GM19240 (cell line): Measurements from ENCODE around the gene CHSY1.
"Not testable (repeated sequence)": the region's sequence is repeated elsewhere in the genome, so short reads cannot be mapped to it uniquely, and the experiment has no call there.

Experiments
- DNase-seq: peaks from one replicate; pipeline ENCODE4 v3.0.0; 2011; ENCODE audit warnings: low spot score; ENCODE audit not compliant: insufficient read length

CHSY1 gene, protein sequence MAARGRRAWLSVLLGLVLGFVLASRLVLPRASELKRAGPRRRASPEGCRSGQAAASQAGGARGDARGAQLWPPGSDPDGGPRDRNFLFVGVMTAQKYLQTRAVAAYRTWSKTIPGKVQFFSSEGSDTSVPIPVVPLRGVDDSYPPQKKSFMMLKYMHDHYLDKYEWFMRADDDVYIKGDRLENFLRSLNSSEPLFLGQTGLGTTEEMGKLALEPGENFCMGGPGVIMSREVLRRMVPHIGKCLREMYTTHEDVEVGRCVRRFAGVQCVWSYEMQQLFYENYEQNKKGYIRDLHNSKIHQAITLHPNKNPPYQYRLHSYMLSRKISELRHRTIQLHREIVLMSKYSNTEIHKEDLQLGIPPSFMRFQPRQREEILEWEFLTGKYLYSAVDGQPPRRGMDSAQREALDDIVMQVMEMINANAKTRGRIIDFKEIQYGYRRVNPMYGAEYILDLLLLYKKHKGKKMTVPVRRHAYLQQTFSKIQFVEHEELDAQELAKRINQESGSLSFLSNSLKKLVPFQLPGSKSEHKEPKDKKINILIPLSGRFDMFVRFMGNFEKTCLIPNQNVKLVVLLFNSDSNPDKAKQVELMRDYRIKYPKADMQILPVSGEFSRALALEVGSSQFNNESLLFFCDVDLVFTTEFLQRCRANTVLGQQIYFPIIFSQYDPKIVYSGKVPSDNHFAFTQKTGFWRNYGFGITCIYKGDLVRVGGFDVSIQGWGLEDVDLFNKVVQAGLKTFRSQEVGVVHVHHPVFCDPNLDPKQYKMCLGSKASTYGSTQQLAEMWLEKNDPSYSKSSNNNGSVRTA

DNA sequence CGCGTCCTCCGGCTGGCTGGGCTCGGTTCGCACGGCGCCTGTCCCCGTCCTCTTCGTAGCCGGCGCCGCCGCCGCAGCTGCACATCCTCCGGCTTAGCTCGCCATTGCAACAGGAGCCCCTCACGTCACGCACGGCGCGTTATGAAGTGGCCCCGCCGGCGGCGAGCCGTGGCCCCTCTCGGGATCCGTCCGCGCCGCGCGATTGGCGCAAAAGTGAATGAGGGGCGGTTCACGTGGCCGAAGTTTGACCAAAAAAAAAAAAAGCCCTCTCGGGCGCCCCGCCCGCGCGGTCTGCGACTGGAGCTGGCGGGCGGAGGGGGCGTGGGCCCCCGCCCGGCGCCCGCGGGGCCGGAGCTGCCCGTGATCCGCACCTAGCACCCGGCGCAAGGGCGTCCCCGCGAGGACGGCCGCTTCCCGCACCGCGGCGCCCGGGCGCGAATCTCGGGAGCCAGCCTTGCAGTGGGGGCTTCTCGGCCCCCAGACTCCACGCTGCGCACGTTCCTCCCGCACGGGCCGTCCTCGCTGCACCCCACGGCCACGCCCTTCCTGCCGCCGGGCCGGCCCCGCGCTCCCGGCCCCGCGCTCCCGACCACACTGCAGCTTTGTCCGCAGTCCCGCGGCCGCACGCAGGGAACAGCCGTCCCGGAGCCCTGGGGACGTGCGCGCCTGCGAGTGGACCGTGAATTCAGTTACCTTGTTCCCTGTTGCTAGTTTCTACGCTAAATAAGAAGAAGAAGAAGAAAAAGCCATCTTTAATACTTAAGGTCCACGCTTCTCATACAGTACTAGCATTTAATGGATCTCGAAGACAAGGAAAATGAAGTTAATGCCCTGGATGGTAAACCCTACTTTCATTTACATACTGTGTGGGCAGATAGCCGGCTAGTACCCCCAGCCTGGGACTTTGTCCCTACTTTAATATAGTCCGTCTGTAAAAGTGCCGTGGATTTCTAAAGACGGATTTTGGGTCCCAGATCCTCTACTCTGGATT, at the start of gene CHSY1:
Gene CHSY1, minus strand, starts transcription at position 219 of the 991 bp plus-strand sequence. CDS start 592 bp downstream, outside the sequence.
- DNase-seq: peak; percentile 78

DNA sequence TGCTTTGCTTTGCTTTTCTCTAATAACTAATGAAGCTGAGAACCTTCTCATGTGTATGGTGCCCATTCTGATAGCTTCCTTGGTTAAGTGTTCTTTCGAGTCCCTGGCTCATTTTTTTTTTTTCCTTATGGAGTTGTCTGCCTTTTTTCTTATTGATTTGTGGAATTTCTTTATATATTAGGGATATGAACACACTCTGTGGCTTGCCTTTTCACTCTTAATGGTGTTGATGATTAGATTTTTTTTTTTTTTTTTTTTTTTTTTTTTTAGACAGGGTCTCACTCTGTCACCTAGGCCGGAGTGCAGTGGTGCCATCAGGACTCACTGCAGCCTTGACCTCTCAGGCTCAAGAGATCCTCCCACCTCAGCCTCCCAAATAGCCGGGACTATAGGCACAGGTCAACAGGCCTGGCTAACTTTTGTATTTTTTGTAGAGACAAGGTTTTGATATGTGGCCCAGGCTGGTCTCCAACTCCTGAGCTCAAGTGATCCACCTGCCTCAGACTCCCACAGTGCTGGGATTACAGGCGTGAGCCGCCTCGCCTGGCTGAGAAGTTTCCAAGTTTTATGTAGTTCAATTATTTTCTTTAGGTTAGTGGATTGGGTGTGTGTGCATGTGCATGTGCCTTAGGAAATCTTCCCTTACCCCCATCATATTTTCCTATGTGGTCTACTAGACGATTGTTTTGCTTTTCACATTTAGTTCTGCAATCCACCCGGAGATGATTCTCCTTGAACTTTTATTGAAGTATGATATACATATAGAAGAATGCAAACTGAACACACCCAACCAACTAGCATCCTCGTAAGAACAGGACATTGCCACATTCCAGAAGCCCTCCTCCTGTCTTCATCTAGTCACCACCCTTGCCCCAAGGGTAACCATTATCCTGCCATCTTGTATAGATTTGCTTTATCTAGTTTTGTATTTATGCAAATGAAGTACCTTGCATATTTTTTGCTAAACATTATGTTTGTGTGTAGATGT, 44.9 kb upstream of the CHSY1 start:
- DNase-seq: no peak

DNA sequence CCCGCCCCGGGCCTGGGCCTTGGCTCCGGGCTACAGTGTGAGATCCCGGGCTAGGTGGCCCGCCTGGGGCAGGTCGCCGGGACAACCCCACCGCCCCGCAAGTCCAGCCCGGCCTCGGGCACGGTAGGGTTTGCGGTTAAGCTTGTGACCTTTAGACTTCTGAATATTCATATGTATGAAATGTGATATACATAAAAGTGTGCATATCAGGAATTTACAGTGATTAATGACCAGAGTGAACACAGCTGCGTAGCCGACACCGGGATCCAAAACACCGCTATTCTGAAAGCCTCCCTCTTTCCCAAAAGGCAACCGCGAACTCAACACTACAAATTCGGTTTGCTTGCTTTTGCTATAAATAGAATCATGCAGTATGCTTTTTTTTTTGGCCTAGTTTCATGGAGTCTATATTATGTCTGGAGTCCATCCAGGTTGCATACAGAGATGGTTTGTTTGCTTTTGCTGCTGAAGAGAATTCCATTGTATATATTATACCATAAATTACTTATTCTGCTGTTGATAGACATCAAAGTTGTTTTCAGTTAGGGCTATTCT, 43.8 kb upstream of the CHSY1 start:
- DNase-seq: no peak

DNA sequence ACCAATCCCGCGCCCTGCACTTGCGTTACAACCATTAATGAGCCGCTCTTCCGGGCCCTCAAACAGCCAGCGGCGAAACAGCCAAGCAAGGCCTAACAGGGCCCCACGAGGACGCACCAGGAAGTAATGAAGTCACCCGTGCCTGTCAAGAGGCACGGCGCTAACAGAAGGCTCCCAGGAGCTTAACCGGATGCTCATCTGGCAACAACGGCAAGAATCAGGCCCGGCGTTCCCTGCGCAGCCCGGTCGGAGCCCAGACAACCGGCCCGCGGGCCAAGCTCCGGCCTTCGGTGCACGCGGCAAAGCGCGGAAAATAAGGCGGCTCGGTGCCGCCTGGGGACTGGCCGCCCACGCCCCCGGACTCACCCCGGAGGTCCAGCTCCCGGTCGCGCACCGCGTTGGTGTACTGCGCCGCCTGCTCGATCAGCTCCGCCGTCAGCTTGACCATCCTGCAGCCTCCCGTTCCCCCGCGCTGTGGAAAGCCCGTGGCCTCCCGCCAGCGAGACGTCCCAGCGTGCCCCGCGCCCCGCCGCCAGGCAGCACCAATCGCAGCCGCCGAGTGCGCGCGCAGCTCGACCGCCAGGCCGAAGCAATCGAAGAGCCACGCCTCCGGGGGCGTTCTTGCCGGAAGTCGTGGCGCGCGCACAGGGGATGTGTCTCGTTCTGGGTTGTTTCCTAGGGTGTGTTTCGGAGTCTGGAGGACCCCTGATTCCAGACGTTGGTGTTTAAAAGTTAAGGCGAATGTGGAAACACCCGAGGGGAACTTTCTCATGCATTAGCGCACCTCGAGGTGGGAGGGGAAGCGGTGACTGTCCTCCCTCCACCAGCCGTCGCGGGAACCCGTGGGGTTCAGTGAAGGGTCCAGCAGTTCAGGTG, 43.1 kb upstream of the CHSY1 start, which contains the start of gene SNRPA1:
Gene SNRPA1, minus strand, starts transcription at position 518 of the 876 bp plus-strand sequence. Its CDS starts 70 bp downstream, at position 448.
- DNase-seq: peak; percentile 70

DNA sequence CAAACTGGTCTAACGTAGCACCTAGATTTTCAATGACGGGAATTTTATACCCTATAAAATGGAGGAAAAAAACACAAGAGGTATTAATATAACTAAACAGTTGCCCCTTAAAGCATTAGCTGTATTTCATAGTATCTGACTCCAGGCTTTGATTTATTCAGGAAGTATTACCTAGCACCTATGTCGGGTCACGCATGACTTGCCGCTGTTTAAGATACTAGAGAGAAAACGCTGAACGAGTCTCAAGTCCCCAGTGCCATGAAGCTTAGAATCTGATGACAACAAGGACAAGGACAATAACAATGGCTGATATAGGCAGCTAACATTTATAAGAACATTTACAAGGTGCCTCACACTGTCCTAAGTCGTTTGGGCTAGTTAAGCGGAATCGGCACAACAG, 41.3 kb upstream of the CHSY1 start:
- no peak for DNase-seq

DNA sequence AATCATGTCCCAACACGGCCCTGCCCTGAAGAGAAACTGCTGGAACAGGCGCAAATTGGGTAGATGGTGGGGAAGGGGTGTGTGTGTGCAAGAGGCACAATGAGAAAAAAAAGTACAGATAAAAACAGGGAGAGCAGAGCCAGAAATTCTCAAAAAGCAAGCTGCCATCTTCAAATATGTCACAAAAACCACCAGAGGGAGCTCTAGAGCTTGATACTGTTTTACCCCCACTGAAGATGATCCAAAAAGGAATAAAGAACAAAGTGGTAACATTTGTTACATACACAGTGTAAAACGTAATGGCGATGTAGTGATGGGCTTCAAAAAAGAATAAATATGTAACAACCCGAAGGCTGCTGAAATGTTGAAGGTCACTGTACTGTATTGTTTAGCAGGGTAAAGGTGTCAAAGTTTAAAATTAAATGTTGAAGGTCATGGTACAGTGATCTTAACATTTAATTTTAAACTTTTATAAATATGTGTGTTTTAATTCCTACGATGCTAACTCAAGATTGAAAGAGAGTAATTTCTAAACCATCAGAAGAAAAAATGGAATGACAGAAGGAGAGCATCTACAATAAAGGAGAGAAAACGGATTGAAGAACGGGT, 37.2 kb upstream of the CHSY1 start:
- DNase-seq: no peak

DNA sequence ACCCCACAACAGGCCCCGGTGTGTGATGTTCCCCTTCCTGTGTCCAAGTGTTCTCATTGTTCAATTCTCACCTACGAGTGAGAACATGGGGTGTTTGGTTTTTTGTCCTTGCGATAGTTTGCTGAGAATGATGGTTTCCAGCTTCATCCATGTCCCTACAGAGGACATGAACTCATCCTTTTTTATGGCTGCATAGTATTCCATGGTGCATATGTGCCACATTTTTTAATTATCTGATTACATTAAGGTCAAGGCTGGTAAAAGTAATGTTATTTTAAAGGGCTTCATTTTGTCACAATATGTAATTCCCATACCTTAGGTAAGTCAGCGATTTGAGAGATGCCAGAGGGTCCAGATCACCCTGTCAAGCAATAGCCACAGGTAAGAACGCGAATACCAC, 35.5 kb upstream of the CHSY1 start:
- not testable (repeated sequence) for DNase-seq

DNA sequence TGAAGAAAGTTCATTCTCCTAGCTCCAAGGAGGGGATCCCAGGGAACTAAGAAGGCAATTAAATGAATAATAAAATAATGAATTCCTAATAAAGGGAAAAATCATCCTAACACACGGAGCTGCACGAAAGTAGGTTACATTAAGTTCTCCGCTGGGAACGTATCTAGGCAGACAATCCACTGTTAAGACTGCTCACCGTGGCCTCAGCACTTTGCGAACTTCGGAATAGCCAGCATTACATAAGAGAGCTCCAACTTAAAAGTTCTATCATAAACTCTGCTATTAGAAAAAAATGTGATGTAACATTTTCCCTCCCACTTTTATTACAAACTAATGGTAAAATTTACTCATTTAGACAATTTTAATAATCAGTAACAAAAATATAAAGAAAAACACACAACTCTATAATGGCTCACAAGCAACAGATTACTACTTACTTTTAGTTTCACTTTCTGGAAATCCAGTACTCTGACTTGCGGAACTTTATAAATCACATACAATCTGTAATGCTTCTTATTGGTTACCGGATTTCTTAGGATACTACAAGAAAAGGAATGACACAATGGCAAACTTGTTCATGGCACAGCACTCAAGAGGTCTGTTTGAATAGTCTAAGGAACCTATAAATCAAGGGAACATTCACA, 34.7 kb upstream of the CHSY1 start:
- DNase-seq: no peak

DNA sequence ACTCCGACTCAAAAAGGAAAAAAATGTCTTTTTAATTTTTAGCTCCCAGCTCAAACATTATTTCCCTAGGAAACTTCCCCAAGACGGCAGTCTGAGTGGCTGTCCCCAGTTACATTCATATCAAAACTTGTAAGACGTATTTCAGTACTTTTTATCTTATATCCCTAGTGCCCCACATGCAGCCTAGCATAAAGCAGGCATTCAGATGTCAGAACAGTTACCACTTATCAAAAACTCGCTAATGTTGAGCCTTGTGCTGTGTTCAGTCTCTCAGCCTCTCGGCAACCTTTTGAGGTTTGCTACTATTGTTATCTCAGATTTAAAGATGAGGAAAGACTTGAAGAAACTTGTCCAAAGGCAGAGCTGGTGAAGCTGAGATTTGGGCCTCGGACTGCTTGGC, 32.1 kb upstream of the CHSY1 start:
- DNase-seq: no peak

DNA sequence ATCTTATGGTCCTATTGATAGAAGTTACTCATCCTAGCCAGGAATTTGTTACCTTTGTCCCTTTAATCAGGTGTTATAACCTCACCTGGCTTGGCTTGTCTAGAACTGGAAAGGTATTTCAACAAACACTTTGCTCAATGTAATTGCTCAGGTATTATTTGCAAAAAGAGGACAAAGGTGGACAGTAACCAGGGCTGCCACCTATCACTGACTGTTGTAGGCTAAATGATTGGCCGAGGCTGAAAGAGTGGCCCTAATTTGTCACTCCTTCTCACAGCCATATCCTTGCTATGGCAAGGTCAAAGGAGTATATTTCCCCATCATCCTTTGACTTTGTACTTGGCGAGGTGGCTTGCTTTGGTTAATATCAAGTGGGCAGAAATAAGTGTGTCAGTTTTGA, 28.2 kb upstream of the CHSY1 start:
- DNase-seq: no peak

DNA sequence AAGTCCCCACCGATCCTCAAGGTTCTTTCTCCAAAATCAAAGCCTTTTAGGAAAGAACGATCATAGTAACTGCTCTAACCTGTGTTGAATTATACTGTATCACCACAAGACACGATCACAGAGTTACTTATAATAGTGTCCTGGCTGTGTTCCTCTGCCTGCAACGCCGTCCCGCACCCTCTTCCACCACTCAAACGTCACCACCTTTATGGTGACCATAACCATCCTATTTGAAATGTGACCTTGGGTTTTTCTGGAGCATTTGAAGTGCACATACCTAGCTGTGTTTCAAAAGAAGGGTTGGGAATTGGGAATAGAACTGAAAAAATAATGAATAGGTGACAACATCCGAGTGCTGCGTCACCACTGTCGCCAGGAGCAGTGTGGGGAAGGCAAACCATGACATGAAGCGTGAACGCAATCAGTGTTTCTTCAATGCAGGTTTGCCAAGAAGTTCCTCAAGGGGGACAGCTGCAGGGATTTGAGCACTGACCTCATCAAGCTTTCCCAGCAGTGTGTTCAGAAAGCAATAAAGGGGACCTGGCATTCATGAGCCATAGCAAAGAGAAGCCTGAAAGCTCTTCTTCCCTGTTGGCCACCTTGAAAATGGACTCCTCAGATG, 26.2 kb upstream of the CHSY1 start:
- no peak for DNase-seq

DNA sequence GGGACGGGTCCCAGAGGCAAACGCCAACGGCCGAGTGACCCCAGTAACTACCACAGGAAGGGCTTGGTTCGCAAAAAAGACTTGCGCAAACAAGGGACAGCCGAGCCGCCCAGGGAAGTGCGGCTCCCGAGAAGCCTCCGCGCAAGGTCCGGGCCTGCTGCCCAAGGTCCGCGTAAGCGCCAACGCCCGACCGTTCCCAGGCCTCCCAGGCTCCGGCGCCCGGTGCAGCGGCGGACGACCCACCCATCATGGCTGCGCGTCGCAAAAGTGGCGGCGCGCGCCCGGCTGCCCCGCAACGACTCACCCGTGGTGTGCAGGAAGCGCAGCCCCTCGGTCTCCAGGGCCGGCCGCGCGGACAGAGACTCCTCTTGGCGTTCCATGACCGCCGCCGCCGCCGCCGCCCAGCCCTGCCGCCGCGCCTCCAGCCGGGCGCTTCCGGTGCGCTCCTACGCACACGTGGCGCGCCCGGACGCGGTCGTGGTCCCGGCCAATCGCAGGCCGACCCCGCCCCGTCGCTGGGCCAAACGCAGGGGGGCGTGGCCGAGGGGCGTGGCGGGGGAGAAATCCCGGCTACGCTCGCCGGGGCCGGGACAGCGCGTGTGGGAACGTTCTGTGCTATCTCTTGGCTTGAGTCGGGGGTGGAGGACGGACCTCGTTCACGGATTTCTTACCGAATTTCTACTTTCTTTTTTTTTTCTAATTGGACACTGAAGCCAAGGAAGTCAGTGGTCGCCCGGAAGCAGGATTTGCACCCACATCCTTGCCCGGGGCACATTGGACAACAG, 25.4 kb upstream of the CHSY1 start, which contains the start of gene SELENOS:
Gene SELENOS, minus strand, starts transcription at position 448 of the 785 bp plus-strand sequence. Its CDS starts 68 bp downstream, at position 380.
- peak; percentile 85 for DNase-seq

DNA sequence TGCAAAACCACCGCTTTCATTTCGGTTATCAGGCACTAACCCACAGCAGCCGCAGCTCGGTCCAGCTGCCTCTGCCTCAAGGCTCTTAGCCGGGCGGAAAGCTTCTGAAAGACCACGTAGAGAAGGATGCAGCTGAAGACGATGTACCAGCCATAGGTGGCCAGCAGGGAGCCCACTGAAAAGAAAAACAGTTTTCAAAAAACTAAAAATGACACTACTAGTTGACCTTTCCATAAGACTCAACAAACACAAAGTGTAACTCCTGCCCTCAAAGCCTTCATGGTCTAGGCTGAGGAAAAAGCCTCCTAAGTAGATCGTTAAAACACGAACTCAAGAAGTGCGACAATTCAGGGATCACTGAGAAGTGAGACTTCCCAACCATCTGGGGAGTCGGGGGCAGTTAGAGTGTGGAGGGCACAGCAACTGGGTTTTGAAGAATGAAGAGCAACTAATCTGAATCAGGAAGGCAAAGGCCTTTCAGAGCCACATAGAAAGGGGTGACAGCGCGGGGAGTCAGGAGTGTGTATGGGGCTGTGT, 24.7 kb upstream of the CHSY1 start:
- DNase-seq: no peak

DNA sequence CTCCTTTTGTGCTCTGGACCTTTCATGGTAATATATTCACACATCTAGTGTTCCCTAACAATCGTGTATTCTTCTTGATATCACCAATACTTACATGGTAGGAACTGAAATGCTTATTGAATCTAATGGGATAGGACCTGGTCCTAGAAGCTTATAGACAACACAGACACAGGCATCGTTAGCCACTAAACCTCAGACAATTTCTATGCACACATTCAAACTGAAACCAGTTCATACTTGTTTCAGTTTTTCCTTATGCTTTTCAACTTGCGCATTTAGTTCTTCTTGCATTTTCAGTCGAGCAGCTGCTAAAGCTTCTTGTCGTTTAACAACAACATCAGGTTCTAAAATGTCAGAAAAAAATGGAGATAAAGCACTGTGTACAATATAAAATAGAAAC, 23.2 kb upstream of the CHSY1 start:
- DNase-seq: no peak

DNA sequence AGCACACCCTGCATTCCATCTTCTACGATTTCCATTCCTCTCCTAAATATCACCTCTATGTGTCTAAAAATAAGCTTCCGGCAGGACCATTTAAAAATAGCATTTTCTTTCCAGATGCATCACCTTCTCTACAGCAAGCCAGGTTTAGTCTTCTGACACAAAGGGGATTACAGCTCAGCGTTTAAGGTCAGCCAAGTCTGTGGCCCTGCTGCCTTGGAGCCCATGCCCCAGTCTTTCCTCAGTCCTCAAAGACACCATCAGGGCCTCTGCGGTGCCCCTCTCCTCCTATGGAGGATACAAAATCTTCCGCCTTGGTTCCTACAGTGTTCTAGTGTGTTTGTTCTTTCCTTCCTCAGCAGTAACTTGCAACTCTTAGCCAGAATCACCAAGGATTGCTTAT, 21.7 kb upstream of the CHSY1 start:
- DNase-seq: no peak

DNA sequence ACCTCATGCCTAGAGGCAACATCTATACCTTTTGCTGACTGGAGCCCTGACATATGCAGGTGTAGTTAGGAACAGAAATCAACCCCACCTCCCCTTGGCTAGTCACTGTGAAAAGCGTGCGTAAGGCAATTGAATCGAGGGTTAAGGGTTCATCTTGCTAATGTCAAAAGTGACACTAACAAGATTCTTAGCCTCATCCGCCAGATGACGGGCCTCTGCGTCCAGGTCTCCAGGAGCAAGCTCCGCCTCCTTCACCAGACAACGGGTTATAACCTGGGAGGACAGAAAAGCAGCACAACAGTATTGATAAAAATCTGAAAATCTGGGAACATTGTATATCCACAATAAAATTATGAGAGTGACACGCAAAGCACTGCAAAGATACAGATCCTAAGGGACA, 20.7 kb upstream of the CHSY1 start:
- DNase-seq: no peak
